Measurements from ENCODE around the gene OR5K4. TPM values are rescaled to one million over a fixed set of nuclear protein-coding genes. Genes with fewer than 3 reads are reported as not detected.

Gene OR5K4
- not detected for total RNA-seq (2021; fragmentation: NEBNext Ultra II Directional; extraction: Animal tissue kit (Norgen Biotek cat#: 25700))
- long read RNA-seq = 0 reads

- H3K4me3 Mint-ChIP-seq = no peak within 1 kb of the TSS
- no peaks in the 10 kb centered on the region for H3K9me3 Mint-ChIP-seq
- TF ChIP-seq CTCF (IDR thresholded peaks at IDR 0.05) = no peak
- no peaks in the 10 kb centered on the region for H3K36me3 Mint-ChIP-seq (ENCODE audit: low read depth)
- H3K27ac Mint-ChIP-seq = no peak within 1 kb of the TSS
- DNase-seq = no peak
- peaks cover 2% of the 10 kb centered on the region; the same call in 1 of the 2 replicates for H3K27me3 Mint-ChIP-seq (ENCODE audit: insufficient read depth)
- H3K4me1 Mint-ChIP-seq (ENCODE audit: low read depth) = no peaks in the 10 kb centered on the region
These were observed at the start of gene OR5K4 for GRCh38 chr3:98353554-98353953. TSS of gene OR5K4 (plus strand) at chr3:98353854. CDS start at chr3:98353854, 0 bp downstream.

DNA sequence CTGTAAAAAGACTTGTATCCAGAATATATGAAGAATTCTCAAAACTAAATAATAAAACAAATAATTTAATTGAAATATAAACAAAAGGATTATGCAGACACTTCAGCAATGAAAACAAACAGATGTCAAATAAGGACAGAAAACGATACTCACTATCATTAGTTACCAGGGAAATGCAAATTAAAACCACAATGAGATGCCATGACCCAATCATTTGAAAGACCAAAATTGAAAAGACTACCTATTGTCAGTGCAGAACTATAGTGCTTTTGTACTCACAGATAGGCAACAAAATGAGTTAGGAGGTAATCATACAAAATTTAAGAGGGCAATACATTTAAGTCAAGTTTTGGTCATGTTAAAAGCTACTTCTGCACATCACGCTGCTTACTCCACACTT lies 31.6 kb upstream of the OR5K4 start:
- Mint-ChIP-seq H3K27ac (no peak overlapping the region), H3K36me3 (ENCODE audit: low read depth) (no peaks in the 10 kb centered on the region), H3K4me3 (no peak overlapping the region), H3K4me1 (ENCODE audit: low read depth) (no peaks in the 10 kb centered on the region), H3K9me3 (no peaks in the 10 kb centered on the region), H3K27me3 (ENCODE audit: insufficient read depth) (no peaks in the 10 kb centered on the region; the same call in 1 of the 2 replicates)
- no peak for DNase-seq
- no peak for TF ChIP-seq CTCF (IDR thresholded peaks at IDR 0.05)

DNA sequence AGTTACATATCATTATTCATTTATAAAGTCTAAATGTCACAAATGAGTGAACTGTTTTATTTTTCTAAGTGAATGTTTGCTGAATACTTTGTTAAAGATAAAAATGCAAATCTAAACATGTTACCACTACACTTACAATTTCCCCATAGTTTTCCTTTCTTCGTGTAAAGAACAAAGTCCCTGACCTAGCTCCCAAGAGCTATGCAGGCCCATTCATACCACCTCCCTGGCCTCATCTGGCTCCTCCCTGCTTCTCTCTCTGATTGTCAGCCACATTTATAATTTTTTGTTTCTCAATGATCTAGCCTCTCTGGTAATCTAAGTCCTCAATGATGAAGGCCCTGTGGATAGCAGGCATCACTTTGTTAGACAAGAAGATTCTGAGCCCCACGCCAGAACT lies 31.0 kb upstream of the OR5K4 start:
- H3K9me3 Mint-ChIP-seq = no peaks in the 10 kb centered on the region
- H3K27ac Mint-ChIP-seq = no peak overlapping the region
- H3K36me3 Mint-ChIP-seq (ENCODE audit: low read depth) = no peaks in the 10 kb centered on the region
- H3K4me1 Mint-ChIP-seq (ENCODE audit: low read depth) = no peaks in the 10 kb centered on the region
- DNase-seq = no peak
- H3K4me3 Mint-ChIP-seq = no peak overlapping the region
- TF ChIP-seq CTCF (IDR thresholded peaks at IDR 0.05) = no peak
- no peaks in the 10 kb centered on the region; the same call in 1 of the 2 replicates for H3K27me3 Mint-ChIP-seq (ENCODE audit: insufficient read depth)

- H3K4me3 Mint-ChIP-seq = no peak overlapping the region
- no peak for TF ChIP-seq CTCF (IDR thresholded peaks at IDR 0.05)
- no peaks in the 10 kb centered on the region for H3K4me1 Mint-ChIP-seq (ENCODE audit: low read depth)
- DNase-seq = no peak
- H3K27me3 Mint-ChIP-seq (ENCODE audit: insufficient read depth) = no peaks in the 10 kb centered on the region; the same call in 1 of the 2 replicates
- no peaks in the 10 kb centered on the region for H3K36me3 Mint-ChIP-seq (ENCODE audit: low read depth)
- H3K9me3 Mint-ChIP-seq = no peaks in the 10 kb centered on the region
- no peak overlapping the region for H3K27ac Mint-ChIP-seq
These were observed 30.2 kb upstream of the OR5K4 start for GRCh38 chr3:98323425-98323824.

DNA sequence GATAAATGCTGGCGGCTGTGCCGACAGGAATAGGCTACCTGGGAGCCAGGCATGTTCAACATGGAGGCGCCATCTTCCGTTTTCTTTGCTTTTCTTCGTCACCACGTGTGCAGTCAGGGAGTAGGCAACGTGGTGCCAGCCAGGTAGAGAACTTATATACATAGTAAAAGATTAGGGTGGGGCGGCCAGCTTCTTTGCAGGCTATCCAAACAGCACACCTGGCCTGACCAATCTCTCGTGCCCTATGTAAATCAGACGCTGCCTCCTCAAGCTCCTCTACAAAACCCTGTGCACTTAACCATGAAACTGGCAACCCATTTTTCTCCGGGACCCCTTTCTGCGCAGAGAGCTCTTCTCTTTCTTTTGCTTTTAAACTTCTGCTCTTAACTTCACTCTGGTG lies 28.6 kb upstream of the OR5K4 start:
- no peak overlapping the region; the same call in 1 of the 2 replicates for H3K4me3 Mint-ChIP-seq
- no peak for TF ChIP-seq CTCF (IDR thresholded peaks at IDR 0.05)
- no peaks in the 10 kb centered on the region; the same call in 1 of the 2 replicates for H3K27me3 Mint-ChIP-seq (ENCODE audit: insufficient read depth)
- no peaks in the 10 kb centered on the region for H3K4me1 Mint-ChIP-seq (ENCODE audit: low read depth)
- H3K36me3 Mint-ChIP-seq (ENCODE audit: low read depth) = no peaks in the 10 kb centered on the region
- H3K27ac Mint-ChIP-seq = no peak overlapping the region
- no peak for DNase-seq
- H3K9me3 Mint-ChIP-seq = no peaks in the 10 kb centered on the region

Measured in HFFc6 (cell line).